Hindlimb muscle (tissue), 1 donor: Measurements from ENCODE around the gene CPNE8. TPM values are rescaled to one million over a fixed set of nuclear protein-coding genes. Genes with fewer than 3 reads are reported as not detected.
A peak's percentile ranks its signal among the peaks of the same experiment; 100 is the strongest.

ENCODE experiments used
- DNase-seq: peaks from one replicate; pipeline ENCODE4 v3.0.0-alpha.2; 2013
- polyA plus RNA-seq: library from polyadenylated mRNA; unstranded; fragments of 120-200 nt; gene quantifications from one replicate; pipeline ENCODE4 v1.2.1, GENCODE V29; 2013; ENCODE audit not compliant: insufficient read length

Gene CPNE8
- polyA plus RNA-seq: 7.2 TPM

DNA sequence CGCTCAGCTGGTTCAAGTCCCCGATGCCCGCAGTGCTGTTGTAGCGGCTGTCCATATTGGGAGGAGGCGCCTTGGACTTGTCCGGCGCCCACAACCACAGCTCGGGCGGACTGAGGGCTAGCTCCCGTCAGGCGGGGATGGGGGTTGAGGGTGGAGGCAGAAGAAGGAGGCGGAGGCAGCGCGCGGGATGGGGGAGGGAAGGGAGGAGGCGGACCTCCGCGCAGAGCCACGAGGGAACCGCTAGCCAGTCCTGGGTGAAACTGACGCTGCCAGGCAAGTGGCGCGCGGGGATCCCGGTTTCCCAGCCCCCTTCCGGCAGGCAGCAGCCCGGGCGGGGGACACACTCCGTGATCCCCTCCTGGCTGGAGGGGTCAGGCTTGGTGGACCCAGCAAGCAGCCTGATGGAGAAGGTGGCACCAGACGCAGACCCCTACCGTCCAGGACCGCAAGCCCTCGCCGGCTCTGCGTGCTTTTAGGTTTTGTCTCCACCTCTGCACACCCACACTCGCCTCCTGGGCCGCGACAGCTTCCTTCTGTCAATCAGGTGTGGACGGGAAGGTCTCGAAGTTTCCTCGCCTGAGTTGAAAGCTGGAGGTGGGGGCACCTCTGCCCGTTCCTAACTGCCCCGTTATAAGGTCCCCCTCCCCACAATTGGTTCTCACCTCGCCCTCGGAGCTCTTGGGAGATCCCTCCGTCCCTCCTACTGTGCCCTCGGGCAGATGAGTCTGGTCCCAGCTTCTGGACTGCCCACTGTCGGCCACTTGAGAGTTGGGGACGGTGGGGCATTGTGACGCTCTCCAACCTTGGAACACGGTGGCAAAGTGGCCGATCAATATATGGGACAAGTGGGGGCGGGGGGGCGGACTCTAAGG lies at the start of gene CPNE8:
TSS of gene CPNE8 (minus strand) at position 112 of the 872 bp plus-strand sequence. CDS start at position 55, 57 bp downstream.
- peak; percentile 89 for DNase-seq

DNA sequence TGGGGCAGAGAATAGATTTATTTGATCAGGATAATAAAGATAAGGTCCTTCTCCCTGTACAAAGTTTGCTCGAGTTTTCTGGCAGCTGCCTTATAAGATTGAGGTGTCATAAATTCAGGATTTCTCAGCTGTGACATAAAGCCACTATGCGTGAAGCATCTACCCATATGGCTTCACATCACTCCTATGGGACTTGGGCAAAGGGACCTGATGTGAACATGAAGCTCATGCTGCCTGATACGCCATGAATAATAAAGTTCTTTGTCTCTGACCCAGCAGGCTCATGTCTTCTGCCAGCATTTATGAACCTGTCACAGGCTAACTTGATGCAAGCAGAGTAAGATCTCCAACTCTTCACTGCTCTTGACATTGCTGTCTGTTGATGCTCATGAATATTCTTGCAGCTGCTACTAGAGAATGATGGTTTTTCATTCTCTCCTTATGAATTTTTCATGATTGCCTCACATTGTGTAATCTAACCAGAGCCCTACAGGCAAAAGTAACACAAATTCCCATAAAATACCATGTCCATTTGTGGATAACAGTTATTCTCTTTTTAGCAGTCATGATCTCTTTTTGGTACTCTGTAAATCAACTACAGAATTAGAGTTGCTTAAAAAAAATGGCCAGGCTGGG lies 49.0 kb upstream of the CPNE8 start:
- no peak for DNase-seq

DNA sequence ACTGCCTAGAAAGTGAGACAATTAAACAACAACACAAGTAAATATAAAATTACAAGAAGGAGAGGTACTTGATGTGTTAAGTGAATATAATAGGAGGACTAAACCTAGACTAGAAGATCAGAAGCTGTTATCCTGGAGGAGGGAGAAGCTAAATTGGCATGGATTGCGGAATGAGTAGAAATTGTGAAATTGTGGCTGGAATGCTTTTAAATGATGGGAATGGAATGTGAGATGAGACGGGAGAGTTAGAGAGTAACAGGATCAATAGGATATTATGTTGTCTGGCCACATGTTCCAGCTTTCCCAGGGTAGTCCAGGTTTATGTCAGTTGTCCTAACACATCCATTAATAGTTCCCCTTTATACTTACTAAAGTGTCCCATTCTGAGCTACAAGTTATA lies 44.0 kb upstream of the CPNE8 start:
- DNase-seq: no peak

DNA sequence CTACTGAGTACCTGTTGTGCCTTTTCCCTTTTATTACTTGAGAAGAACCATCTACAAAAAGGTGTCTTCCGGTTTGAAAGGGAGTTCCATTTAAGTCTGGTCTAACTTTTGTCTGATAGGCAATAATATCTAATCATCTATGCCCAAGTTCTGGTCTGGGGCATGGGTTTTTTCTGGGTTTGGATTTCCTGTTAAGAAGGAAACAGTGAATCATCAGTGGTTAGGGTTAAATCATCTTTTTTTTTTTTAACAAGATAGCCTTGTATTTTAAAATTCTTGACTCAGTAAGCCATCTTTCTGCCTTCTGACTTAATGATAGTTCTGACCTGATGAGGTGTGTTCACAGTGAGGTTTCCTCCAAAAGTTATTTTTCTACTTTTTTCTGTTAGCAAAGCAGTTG lies 29.3 kb upstream of the CPNE8 start:
- DNase-seq: no peak

DNA sequence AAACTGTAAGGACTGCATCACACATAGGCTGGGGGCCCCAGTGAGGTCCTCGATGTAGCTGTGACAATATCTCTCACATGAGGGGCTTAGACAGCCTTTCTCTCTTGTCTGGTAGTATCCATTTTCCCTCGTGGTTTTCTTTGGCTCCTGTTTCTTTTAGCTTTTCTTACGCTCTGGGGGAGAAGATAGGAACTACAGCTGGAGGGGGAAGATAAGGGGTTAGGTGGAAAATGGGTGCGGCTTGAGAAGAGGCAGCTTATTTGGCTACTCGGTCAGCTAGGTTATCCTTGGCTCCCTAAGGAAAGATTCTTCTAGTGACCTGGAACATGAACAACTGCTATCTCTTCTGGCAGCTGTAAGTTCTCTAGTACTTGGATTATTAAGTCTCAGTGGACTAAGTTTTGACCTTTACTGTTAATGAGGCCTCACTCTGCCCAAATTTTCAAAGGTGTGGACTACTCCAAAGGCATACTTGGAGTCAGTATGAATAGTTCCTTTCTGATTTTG lies 28.7 kb upstream of the CPNE8 start:
- DNase-seq: no peak

DNA sequence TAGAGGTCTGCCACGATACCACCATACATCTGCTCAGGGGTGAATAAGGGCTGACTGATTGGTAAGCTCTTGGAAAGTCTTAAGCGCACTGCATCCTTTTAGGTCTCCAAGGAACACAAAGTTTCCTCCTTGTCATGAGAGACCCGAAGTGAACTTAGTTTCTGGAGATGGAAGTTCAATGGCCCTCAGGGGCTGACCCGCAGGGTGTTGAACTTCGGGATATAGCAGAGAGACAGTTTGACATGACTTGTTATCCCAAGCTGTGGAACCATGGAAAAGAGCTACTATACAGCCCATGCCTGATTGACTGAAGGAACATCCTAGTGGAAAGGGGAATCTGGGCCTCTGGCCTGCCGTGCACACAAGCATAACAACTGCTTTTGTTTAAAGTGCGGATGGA lies 26.9 kb upstream of the CPNE8 start:
- no peak for DNase-seq

DNA sequence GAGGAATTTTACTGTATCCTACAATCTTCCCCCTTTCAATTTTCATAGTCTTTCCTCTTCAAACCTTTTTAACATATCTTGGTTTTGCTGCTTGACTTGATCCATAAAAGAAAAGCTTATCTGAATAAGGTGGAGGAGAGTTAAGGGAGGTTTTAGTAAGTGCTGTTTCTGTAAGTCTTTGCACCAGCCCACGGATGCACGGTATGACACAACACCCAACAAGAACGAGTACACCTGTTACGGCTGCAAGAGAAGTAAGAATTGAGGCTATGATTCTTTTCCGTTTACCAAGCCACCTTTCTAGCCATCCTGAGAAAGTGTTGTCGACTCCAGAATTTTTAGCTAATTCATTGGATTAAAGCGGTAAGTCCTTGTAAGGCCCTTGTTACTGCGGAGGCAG lies 26.1 kb upstream of the CPNE8 start:
- no peak for DNase-seq

DNA sequence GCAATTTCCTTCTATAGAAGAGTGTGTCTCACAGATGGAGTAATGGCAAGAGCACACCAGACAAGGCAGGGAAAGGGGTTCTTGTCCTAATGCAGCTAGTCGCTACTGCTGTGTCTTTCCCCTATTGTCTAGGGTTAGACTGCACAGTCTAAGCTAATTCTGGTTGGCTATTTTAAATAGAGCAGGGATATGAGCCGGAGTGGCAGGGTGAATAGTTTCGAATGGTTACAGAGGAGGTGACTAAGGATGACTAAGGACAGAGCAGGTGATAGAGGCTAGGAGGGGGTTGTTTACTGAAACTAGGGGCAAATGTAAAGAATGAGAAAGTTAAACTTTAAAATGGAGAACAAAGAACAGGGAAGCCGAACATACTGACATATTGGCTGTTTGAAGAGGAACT lies 25.6 kb upstream of the CPNE8 start:
- DNase-seq: no peak

DNA sequence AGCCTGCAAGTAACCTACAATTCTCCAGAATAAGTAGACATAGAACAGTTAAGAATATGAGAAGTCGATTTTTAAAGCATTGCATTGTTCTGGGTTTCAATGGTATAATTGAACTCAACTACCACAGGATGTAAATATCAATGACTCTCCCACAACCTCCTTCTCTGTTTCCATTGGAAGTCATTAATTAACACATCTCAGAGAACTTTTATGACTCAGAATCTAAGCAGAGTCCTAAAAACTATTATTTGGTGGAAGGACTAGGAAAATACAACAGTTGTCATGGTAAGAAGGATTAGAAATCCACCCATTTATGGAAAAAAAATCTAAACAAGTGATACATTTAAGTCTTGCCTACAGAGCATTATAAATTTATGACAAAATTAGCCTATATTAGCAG lies 21.1 kb upstream of the CPNE8 start:
- no peak for DNase-seq

DNA sequence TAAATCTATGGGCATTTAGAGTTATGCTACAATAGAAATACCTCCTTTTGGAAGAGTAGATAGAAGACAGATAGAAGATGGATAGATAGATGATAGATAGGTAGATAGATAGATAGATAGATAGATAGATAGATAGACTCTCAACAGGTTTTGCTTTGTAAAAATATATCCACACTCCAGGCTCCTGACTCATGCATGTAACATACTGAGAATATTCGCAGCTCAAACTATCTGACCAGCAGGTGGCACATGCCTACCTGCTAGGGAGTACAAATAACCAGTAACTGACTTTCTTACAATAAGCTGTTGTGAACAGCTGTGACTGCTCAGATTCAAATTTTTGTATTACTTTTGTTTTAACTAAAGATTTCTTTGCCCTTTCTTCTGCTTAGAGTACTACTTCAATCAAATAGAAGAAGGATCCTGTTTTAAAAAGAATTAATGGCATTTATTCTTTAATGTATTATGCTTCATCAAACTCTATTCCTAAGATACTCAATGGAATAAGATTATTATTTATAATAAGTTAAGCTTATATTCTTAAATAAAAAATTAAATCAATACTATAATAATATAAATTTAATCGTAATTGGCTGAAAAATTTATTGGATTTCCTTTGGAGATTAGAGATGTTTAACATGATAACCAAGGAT lies 15.8 kb upstream of the CPNE8 start:
- DNase-seq: peak; percentile 25

DNA sequence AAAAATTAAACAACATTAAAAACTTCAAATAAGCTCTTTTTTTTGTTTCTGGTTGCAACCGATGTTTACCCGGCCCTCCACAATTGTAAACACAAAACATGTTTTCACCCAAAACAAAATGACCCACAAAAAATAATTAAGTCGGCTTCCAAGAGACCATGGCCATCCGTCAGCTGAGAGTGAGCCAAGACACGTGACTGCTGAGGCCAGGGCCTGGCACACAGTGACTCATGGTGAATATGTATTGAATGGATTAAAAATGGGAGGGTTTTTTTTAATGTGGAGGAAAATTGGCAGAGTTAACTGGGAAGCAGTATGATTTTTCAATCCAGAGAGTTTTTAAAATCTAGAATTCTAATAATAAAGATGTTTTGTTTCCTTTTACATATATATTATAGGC lies 13.8 kb upstream of the CPNE8 start:
- DNase-seq: no peak

DNA sequence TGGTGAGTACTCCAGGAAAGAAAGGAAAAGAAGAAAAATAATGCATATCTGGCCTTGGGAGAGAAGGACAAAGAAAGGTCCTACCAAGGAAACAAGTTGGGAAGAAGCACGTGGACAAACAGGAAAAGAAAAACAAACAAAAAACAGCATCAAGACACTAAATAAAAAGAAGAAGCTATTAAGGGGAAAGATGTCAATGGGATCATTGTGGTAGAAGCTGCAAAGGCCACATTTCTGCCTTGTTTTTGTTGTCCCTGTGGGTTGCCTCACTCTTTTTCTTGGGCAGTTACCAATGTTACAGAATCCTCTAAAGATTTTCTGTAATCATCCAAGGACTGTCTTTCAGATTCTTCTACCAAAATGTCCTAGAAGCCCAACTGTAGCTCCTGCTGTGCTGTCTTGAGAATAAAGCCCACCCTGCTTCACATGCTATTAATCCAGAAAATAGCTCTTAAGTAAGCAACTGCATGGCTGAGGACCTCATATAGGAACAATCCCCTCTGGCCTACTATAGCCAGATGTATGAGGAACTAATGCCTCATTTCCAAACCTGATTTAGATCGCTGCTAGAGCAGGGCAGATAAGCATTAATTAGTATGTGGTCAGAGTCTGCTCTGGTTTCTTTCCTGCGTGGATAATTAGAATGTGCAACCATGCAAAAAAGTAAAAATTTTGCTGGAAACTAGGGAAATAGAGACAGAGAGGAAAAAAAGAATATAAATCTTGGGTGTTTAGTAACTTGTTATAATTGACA lies 10.2 kb upstream of the CPNE8 start:
- no peak for DNase-seq

DNA sequence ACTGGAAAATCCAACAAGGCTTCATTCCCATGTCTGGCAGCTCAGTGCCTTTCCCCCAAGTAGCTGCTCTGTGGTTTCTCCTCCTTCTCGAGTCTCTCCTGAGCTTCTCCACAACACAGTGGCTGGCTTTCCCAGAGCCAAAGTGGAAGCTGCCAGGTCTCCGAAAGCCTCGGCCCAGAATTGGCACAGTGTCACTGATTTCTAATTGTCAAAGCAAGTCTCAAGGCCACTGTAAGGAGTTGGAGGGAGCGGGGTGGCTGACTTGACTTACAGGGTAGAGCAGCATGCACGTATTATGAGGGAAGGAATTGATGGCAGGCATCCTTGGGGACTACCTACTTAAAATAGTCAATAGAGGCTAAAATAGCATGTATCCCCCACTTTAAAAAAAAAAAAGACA lies 6.7 kb upstream of the CPNE8 start:
- DNase-seq: no peak

DNA sequence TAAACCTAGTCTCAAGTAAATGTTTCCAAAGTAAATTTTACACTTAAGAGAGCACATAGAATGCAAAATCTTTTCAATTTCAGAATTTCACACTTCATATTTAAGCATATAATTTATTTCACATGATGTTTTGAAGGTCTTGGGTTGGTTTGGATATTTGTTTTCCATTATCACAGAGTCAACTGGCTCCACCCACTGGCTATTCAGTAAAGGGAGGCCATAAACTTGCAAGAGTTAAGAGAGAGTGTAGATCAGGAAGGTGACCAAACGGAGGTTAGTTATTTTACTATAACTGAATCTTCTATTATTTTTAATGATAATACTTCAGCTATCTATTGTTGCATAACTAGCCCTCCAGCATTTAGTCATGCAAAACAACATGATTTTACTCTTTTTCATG lies 6.2 kb upstream of the CPNE8 start:
- no peak for DNase-seq

DNA sequence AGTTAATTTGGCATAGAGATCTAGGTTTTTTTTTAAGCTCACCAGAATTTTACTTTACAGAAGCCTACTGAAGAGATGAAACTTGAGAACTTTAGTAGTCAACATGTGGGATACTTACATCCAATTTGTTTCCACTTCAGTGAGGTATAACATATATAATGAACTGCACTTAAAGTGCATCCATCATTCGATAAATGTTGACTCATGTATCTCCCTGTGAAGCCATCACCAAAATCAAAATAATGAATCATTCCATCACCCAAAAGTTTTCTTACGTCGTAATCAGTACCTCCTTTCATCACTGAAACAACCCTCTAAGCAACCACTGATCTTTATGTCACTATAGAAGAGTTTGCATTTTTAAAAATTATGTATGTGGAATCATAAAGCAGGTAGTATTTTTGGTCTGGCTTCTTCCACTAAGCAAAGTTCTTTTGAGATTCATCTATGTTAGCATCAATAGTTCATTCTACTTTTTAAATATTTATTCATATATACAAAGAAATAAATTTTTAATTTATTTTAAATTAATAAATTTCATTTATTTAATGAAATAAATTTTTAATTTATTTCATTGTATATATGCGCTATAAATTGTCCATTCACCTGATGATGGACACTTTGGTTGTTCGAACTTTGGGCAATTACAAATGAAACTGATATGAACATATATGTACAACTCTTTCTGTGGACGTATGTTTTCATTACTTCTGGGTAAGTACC lies 2.0 kb upstream of the CPNE8 start:
- DNase-seq: no peak

DNA sequence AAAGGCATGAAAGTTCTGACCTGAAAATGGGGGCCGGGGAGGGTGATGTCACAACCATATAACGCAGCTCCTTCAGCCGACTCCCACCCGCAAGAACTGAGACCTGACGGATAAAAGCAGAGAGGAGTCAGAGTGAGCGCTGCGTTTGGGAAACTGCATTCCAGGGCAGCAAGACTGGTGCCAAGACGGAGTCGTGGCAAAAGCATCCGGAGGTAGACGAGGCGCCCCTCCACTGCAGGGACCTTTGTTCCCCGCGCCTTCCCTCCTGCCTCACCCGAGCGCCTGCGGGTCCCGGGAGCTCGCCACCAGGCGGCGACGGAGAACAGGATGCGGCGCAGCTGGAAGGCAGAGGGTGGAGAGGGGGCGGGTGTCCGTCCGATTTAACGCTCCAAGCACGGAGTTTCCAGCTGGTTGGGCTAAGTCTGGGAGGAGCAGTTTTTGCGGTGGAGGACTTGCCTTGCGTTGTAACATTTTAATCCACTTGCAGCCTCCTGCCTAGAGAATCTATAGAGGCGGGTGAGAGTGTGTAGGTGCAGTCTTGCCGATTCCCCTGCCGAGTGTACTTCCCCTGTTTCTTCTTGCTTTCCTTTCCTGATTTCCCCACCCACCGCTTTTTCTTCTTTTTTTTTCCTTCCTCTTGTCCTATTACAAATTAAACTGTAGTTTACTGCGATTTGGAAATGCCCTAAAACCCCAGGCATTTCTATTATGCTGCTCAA lies 1.2 kb upstream of the CPNE8 start:
- peak; percentile 95 for DNase-seq

DNA sequence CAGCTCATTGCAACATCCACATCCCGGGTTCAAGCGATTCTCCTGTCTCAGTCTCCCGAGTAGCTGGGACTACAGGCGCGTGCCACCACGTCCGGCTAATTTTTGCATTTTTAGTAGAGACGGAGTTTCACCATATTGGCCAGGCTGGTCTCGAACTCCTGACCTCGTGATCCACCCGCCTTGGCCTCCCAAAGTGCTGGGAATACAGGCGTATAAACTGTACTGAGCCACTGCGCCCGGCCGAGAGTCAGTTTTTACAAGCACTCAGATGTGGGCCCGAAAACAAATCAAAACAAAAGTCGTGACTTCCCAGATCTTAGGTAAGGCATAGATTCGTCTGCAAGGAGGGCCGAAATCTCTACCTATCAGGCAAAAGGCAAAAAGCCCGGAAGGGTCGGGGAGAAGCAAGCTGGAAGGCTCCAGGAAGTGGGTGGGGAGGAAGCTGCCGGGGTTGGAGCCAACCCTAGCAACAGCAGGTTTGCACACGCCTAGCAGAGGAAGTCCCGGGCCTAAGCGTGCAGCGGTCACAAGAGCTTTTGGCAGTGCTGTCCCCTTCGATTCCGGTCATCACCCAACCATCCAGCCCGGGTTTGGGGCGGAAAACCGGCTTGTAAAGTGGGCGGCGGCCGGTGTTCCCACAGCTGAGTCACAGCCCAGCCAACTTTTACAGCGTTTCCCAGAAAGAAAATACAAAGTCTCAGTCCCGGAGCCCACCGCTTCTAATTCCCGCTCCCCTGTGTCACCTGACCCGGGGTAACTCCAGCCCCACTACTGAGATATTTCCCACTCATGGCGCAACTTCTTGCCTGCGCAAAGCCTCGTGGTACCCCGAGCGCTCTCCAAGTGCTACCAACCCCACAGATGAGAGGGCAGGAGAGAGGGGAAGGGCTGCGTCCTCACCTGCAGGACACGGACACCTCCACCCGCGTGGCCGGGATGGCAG lies 583 bp downstream of the CPNE8 start:
- peak; percentile 86 for DNase-seq

DNA sequence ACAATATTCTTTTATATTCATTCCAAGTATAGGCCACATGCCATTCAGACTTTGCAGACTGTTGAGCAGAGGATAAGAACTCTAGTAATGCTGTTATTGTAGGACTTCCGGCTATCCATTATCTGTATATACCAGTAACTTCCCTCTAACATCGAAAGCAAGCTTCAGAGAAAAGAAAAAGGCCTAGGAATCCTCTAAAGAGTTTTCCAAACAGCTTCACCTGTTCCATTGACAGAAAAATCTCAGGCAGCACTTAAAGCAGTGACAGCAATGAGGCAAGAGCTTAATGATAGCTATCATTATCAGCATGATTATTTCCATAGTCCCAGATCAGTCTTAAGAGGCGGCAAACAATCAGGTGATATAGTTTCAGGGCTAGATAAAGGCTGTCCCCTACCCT lies 1.8 kb downstream of the CPNE8 start:
- DNase-seq: no peak

DNA sequence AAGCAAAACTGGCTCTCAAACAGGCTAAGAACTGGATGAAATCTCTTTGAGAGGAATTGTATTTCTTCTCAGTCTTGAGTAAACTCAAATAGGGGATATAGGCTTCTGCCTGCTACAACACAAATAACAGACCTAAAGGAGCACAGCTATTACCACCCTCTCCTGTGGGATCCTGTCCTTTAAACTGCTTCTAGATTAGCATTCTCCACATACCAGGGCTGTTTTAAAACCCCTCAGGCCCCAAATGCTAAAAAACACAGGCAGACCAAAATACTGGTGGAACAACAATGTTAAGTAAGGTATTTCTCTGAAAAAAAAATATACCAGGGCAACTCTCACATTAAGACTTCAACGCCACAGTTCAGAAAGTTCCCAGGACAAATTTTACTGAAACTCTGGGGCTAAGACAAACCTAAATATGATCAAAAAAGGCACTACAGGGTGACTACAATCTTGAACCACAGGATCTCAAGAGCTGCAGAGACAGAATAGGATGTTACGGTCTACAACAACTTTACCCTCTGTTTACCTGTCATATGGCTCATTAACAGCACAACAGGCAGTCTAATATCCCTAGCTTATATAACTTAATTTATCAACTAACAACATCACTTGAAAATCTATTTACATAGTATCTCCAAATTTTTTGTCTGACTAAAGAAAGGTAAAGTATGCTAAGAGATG lies 7.2 kb downstream of the CPNE8 start:
- no peak for DNase-seq

DNA sequence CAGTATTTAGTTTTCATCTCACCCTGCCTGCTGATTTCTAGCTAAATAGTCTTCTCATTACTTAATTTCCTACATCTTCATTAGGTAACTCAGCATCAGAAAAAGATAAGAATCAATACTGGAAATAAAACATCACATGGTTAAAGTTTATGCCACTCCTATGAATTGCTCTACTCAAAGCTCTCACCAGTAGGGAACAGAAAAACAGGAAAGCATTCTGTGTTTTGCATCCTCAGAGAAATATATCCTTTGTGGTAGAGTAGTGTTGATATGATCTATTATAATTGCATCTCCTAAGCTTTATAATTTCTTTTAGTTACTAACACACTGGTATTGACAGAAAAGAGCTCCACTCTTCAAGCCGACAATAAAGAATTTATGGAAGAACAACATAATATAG lies 9.9 kb downstream of the CPNE8 start:
- DNase-seq: no peak
